Measurements from ENCODE around the gene IFI27. TPM values are rescaled to one million over a fixed set of nuclear protein-coding genes. Genes with fewer than 3 reads are reported as not detected.

Gene IFI27
- total and polyA plus RNA-seq, 9 of the 15 experiments (the other 6 are each of a cell fraction or from before 2014, with no cell fraction given), result 0.19 to 3.4 (median 1.4) TPM; not detected in 1

GRCh38 chr14:94164685-94165431 is 54.3 kb downstream of the IFI27 start:
- no peak overlapping the region; a peak in 1 of 4 replicates for H3K9ac ChIP-seq (ENCODE audit: insufficient read depth in 1 of 2, low read depth in 2 of 2, low read length in 2 of 2)
- H3K4me3 ChIP-seq, result no peak overlapping the region
- H3K9me1 ChIP-seq (ENCODE audit: control insufficient read depth, insufficient read depth, low read length), result no peaks in the 10 kb centered on the region
- intact Hi-C loops (cut with micrococcal nuclease) (no loop called here), in situ Hi-C loops (cut with MboI) (no loop called here)
- no peak overlapping the region for H2AFZ ChIP-seq (ENCODE audit: low read depth, low read length)
- CTCF ChIA-PET (ENCODE audit: low intra/inter-chr PET ratio), result no interaction called here
- peaks cover 0 to 18% of the 10 kb centered on the region in 2 experiments; a peak in 1 of 5 replicates for H3K27me3 ChIP-seq (ENCODE audit: control insufficient read depth in 2 of 2, insufficient read depth in 2 of 2, low read length in 2 of 2)
- no peak for DNase-seq (ENCODE audit: extremely low read depth in 1 of 4, low spot score in 3 of 4)
- no peaks in the 10 kb centered on the region for H3K79me2 ChIP-seq (ENCODE audit: control insufficient read depth, insufficient read depth, low read length)
- POLR2A ChIA-PET, result no interaction called here
- H3K36me3 ChIP-seq (ENCODE audit: control insufficient read depth, insufficient read depth, low read length), result no peaks in the 10 kb centered on the region
- BruUV-seq (replicated peaks), result no TSS peak
- TF ChIP-seq MCM5 (IDR thresholded peaks at IDR 0.05; ENCODE audit: low read depth) (no peak), ZNF277 (CRISPR knock-in tag; IDR thresholded peaks at IDR 0.05; ENCODE audit: borderline replicate concordance) (no peak), CBFA2T3 (IDR thresholded peaks at IDR 0.05) (no peak), RFX1 (IDR thresholded peaks at IDR 0.05) (peak; percentile 36; the same call in 1 of the 2 replicates)
- no peaks in the 10 kb centered on the region; a peak in 1 of 5 replicates for H3K4me1 ChIP-seq (replicated peaks in 1 of 2; ENCODE audit: control insufficient read depth in 2 of 2, insufficient read depth in 2 of 2, low read length in 2 of 2)
- no peaks in the 10 kb centered on the region for H4K20me1 ChIP-seq (replicated peaks; ENCODE audit: control insufficient read depth, insufficient read depth, low read length)
- WGBS (ENCODE audit: insufficient coverage, low coverage, missing lambda C conversion rate), result under 1% methylated on average over 17 of the region's 26 CpGs
- no peak overlapping the region for H3K4me2 ChIP-seq (ENCODE audit: insufficient read depth, low read length)
- no peak overlapping the region for H3K27ac ChIP-seq (ENCODE audit: extremely low read depth, low read depth, low read length)
- no peak for ATAC-seq
- FAIRE-seq, result no peak
- H3K9me3 ChIP-seq (replicated peaks; ENCODE audit: control insufficient read depth, insufficient read depth, low read depth, low read length), result no peaks in the 10 kb centered on the region
